NCI-H1694 treated with DMSO at 0.1 percent for 48 hours (cell line): ENCODE results near the gene MEI1.

Experiments
- DNase-seq: peaks from one replicate; lab custom pipeline; 2025; lab: John Stamatoyannopoulos, UW

The MEI1 gene

GRCh38 chr22:41787331-41787730 lies 88.0 kb downstream of the MEI1 start:
- no peak for DNase-seq

DNA sequence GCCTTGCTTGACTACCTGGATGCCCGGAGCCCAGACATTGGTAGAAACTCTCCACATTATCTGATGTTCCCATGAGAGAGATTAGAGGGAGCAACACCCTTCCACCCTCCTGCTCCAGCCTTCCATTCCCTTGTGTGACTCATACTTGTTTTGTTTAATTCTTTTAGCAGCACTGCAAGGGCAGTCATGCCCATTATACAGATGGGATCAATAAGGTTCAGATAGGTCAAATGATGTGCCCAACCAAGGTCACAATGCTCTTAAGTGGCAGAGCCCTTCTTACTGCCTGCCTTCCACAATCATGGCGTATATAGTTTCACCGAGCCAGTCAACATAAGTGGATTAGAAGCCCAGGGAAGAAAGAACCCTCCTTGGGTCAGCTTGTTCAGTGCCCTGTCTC lies 94.6 kb downstream of the MEI1 start:
- DNase-seq: no peak

- DNase-seq: no peak
Observed at GRCh38 chr22:41798736-41799135, 99.4 kb downstream of the MEI1 start.

DNA sequence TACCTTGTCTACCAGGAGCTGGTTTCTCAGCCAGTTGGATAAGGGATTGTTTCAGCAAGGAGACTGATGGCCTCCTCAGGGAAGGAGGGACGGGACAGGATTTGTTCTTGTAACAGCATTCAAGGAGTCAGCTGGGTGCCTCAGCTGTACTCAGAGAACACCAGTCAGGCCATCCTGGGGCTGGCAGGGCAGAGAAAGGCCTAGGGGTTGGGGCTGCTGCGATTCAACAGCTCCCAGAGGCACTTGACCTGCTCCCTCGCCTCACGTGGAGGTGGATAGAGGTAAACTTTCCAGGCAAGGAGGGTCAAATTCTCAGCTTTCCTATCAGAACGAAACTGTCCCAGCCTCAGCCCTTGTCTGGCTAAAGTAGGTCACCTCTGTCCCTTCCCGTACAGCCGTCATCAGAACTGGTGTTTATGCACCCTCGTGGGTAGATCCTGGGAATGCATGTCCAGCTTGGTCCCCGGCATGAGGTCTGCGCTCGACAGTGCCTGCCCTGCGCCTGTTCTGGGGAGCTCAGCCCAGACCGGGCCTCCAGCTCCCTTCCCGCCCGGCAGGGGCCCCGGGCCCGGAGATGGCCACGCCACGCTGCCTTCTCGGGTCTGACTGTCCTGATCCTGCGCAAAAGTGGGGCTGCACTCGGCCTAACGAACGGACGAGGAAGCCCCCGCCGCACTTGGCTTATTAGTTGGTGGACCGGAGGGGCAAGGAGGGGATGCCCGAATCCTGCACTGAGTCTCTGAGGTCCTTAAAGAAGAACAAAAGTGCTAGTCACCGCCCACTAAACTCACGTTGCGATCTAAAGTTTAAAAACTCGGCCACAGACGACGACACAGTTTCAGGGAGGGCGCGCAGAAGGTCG lies 100.4 kb downstream of the MEI1 start:
- no peak for DNase-seq

- peak; percentile 77 for DNase-seq
Observed at GRCh38 chr22:41800348-41801146, 101.2 kb downstream of the MEI1 start, which contains the start of gene CCDC134. CCDC134 (plus strand) TSS chr22:41800679; CDS start chr22:41808891, 8,212 bp downstream.

DNA sequence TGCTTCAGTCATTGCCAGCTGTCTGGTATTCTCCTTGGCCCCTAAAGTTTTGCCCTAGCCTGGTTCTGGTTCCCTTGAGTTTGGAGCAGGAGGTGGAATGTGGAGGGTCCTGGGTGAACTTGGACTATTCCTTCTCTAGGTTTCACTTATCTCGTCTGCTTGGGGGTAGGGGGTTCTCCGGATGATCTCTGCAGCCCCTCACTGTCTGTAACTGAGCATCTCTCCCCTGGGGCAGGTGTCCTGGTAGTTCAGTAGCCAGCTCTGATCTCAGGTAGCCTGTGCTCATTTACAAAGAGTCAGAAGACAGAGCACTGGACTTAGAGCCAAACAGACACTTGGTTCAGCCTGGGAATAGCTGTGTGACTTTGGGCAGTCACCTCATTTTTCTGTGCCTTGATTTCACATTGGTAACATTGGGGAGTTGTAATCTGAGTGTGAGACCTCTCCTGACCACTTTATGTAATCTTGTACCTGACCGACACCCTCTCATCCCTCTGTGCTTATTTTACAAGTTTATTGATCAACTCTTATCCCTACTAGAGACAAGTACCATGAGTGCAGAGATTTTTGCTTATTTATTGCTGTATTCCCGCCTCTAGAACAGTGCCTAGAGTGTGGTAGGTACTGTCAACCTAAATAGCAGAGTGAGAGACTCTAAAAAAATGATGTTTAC lies 102.0 kb downstream of the MEI1 start:
- no peak for DNase-seq

DNA sequence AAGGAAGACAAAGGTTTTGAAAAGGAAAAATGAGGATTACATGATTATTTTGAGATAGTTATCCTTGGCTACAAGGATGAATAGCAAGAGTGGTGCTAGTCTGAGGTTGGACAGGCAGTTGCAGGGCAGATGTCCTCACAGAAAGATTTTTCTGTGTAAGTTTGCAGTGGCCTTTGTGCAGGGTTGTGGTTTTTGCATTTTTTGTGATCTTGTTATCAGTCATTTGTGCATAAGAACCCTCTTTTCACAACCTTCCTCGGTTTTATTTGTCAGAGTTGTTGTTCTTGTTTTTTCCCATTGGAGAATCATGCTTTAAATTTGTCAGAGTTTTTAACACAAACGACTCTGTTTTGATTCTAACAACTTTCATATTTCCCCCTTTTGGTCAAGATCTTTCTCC lies 102.6 kb downstream of the MEI1 start:
- DNase-seq: no peak

GRCh38 chr22:41805639-41806038 lies 106.3 kb downstream of the MEI1 start:
- no peak for DNase-seq

- DNase-seq: no peak
Observed at GRCh38 chr22:41808400-41808799, 109.1 kb downstream of the MEI1 start.

DNA sequence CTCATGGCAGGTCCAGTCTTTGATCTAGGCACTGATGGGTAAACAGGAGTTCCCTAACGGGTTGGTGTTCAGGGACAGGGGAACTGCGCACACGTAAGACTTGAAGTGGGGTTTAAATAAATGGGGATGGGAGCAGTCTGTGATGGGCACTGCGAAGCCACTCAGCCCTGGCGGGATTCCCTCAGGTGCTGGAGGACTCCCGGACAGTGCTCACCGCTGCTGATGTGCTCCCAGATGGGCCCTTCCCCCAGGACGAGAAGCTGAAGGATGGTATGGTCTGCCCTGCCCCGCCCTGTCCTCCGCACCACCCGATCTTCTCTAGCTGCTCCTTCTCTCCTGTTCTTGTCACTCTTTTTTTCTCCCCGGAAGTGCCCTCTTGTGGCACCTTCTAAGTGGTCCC lies 110.7 kb downstream of the MEI1 start:
- no peak for DNase-seq

DNA sequence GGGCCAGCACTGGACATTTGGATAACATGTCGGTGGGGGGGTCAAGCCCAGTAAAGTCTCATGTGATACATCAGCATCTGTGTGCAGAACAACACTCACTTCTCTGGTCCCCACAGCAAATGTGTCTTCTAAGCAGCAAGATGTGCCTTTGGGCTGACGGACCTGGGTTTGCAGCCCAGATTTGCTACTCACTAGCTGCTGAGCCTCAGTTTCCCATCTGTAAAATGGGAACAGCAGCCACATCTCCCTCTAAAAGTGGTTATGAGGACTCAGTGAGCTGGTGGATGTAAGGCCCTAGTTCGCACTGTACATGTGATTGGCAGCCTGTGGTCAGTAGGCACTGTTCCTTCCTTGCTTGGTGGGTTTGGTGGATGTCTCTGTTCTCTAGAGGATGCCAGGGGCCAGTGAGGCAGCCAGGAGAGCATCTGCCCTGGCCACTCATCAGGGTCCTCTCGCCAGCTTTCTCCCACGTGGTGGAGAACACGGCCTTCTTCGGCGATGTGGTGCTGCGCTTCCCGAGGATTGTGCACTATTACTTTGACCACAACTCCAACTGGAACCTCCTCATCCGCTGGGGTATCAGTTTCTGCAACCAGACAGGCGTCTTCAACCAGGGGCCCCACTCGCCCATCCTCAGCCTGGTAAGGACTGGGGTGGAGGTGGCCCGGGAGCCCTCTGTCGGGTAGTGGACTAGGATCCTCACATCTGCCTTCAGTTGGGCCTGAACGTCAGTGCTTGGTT lies 113.7 kb downstream of the MEI1 start:
- no peak for DNase-seq

GRCh38 chr22:41813726-41814410 lies 114.6 kb downstream of the MEI1 start:
- no peak for DNase-seq

GRCh38 chr22:41815716-41816115 lies 116.4 kb downstream of the MEI1 start:
- no peak for DNase-seq

GRCh38 chr22:41816241-41816640 lies 116.9 kb downstream of the MEI1 start:
- no peak for DNase-seq

- no peak for DNase-seq
Observed at GRCh38 chr22:41816871-41817270, 117.6 kb downstream of the MEI1 start.

DNA sequence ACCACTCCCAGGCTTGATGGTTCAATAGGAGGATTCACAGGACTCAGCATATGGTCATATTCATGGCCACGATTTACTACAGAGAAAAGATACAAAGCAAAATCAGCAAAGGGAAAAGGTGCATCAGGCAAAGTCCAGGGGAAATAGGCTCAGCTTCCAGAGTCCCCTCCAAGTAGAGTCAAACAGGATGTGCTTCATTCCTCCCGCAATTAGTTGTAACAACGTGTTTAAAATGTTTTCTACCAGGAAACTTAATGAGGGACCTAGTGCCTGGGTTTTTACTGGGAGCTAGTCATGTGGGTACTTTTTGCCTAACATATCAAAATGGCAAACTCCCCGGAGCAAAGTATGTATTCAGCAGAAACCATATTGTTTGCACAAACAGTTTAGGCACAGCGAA lies 118.7 kb downstream of the MEI1 start:
- DNase-seq: no peak

DNA sequence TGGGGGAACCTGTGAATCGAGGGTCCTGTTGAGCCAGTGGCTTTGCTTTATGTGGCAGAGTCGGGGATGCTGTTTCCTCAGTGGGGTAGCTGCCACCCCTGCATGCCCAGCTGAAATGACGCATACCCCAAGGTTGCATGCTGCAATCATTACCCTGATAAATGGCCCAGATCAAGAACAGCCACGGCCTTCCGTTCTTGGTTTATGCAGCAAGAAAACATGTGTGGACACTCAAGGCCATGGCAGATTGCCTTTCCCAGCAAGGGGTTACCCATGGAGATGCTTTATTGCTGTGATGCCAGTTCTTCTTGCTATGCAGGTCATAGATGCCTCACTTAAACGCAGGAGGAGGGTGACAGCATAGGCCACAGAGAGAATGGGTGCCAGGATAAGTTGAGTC lies 119.3 kb downstream of the MEI1 start:
- no peak for DNase-seq

DNA sequence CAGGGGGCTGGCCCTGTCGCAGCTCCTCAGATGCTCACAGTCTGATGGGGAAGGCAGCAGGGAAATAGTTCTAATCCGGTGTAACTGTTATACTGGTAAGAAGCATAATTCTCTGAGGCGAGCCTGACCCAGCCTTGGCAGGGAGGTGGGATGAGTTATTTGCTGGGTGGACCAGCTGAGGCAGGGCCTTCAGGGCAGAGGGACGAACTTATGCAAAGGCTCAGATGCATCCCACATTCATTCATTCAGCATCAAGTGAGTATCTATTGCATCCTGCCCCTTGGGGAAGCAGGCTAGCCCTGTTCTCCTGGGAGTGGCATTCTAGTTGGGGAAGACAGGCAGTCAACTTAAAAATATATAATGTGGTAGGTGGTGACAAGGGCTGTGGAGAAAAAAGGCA lies 120.0 kb downstream of the MEI1 start:
- no peak for DNase-seq

GRCh38 chr22:41820447-41820846 lies 121.1 kb downstream of the MEI1 start:
- DNase-seq: no peak

DNA sequence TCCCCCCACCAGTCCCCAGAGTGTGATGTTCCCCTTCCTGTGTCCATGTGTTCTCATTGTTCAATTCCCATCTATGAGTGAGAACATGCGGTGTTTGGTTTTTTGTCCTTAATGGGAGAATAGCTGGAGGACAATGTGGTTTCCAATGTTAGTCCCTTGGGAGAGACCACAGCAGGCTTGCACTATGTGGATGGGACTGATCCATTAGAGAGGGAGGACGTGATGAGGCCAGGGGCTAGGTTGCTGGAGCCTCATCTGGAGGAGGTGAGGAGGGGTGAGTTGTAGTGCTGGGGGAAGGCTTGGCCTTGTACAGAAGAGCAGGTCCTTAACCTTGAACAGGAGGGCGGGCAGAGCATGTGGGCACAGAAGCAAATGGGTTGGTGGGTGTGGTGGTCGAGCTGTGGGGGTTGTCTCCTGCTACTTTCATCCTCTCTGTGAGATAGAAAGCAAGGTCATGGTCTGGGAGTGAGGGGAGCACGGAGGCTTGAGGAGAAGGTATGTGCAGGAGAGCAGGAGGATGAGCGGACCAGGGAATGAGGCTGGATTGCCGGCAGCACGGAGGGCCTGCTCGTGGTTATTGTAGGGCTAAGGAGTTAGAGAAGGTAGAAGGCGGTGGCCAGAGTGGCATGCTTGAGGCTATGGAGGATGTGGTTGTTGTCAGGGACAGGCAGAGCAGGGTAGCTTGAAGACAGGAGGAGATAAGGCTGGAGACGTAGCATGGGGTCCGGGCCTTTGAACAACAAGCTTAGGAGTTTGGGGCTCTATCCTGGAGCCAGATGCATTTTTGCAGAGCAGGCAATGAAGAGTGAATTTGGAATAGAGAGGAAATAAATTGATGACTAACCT lies 122.4 kb downstream of the MEI1 start:
- DNase-seq: no peak
